Endothelial cell of umbilical vein (primary cell): ENCODE measurements around the gene DMBX1.

Source experiments
- CTCF ChIP-seq, 2 donors: IDR thresholded peaks; 1 replicate in 1 of 2; 2 replicates in 1 of 2; pipeline ENCODE4 v1.5.1; 2011; ENCODE audit warnings: low read length in 2 of 2, mild to moderate bottlenecking in 2 of 2, moderate library complexity in 2 of 2, control low read depth in 1 of 2, inconsistent platforms in 1 of 2, low read depth in 1 of 2; ENCODE audit not compliant: insufficient read depth in 1 of 2; ENCODE audit errors: extremely low read depth in 1 of 2
- EZH2 ChIP-seq: IDR thresholded peaks from 2 replicates; pipeline ENCODE4 v1.6.1; 2012; ENCODE audit warnings: borderline replicate concordance, low read depth, mild to moderate bottlenecking, moderate library complexity, low read length, inconsistent platforms; ENCODE audit not compliant: severe bottlenecking
- MAX ChIP-seq: IDR thresholded peaks from 2 replicates; pipeline ENCODE4 v1.6.1; 2011; ENCODE audit not compliant: insufficient read depth, insufficient read length
- POLR2A ChIP-seq: IDR thresholded peaks from 2 replicates; pipeline ENCODE4 v1.6.1; 2012; ENCODE audit warnings: low read depth, mild to moderate bottlenecking, control low read depth, low read length
- POLR2AphosphoS5 ChIP-seq: IDR thresholded peaks from 2 replicates; pipeline ENCODE4 v1.6.1; 2012; ENCODE audit warnings: low read depth, mild to moderate bottlenecking, control low read depth, low read length, moderate library complexity; ENCODE audit not compliant: insufficient read depth

- no peak for TF ChIP-seq CTCF (IDR thresholded peaks at IDR 0.05; ENCODE audit: extremely low read depth in 1 of 2, insufficient read depth in 1 of 2, low read depth in 1 of 2, low read length in 2 of 2)
- TF ChIP-seq POLR2AphosphoS5 = no peak
- TF ChIP-seq EZH2 = no peak
- TF ChIP-seq POLR2A = no peak
- TF ChIP-seq MAX = no peak
These were observed 43.7 kb downstream of the DMBX1 start for GRCh38 chr1:46533179-46533864.
